Liver (tissue), 9 donors: ENCODE measurements around the gene TOMM5. TPM values are rescaled to one million over a fixed set of nuclear protein-coding genes. Genes with fewer than 3 reads are reported as not detected.

Source experiments
- DNase-seq: peaks from one replicate; pipeline ENCODE4 v3.0.0-alpha.2; 2017; ENCODE audit warnings: low spot score
- H3K27ac ChIP-seq, 2 donors: one replicate each; pipeline ENCODE4 v1.7.0; 2013; ENCODE audit warnings: inconsistent platforms in 2 of 2, low read length in 2 of 2, control low read depth in 1 of 2, low read depth in 1 of 2, mild to moderate bottlenecking in 1 of 2
- H3K27me3 ChIP-seq, 4 donors: one replicate each; pipeline versions ENCODE4 v1.6.1 to v1.7.0; 2013; ENCODE audit warnings: low read length in 3 of 4, inconsistent platforms in 1 of 4, mild to moderate bottlenecking in 1 of 4, moderate library complexity in 1 of 4; ENCODE audit not compliant: control insufficient read depth in 4 of 4, insufficient read depth in 4 of 4
- H3K36me3 ChIP-seq, 4 donors: one replicate each; pipeline versions ENCODE4 v1.6.1 to v1.7.0; 2013; ENCODE audit warnings: low read length in 3 of 4, mild to moderate bottlenecking in 3 of 4, low read depth in 1 of 4, moderate library complexity in 1 of 4; ENCODE audit not compliant: control insufficient read depth in 4 of 4, insufficient read depth in 3 of 4
- H3K4me1 ChIP-seq, 4 donors: one replicate each; pipeline versions ENCODE4 v1.6.1 to v1.7.0; 2013; ENCODE audit warnings: low read length in 3 of 4, mild to moderate bottlenecking in 3 of 4, moderate library complexity in 1 of 4; ENCODE audit not compliant: control insufficient read depth in 4 of 4, insufficient read depth in 4 of 4
- H3K4me3 ChIP-seq, 3 donors: one replicate each; pipeline versions ENCODE4 v1.6.1 to v1.7.0; 2013; ENCODE audit warnings: low read length in 3 of 3, control low read depth in 1 of 3, low read depth in 1 of 3, mild to moderate bottlenecking in 1 of 3
- H3K9ac ChIP-seq, 2 donors: one replicate each; pipeline ENCODE4 v1.7.0; 2013; ENCODE audit warnings: low read length in 2 of 2, mild to moderate bottlenecking in 2 of 2, moderate library complexity in 2 of 2, control low read depth in 1 of 2, low read depth in 1 of 2
- H3K9me3 ChIP-seq, 4 donors: one replicate each; pipeline versions ENCODE4 v1.6.1 to v1.7.0; 2013; ENCODE audit warnings: low read length in 3 of 4; ENCODE audit not compliant: control insufficient read depth in 4 of 4
- ATF3 ChIP-seq: IDR thresholded peaks from 2 replicates; pipeline ENCODE4 v1.6.1; 2016; ENCODE audit warnings: antibody characterized with exemption
- CTCF ChIP-seq: fragments of 150-350 bp; IDR thresholded peaks from 2 replicates; pipeline ENCODE4 v1.5.1; 2017; ENCODE audit warnings: improper control_type of control experiment, low read depth, low read length; ENCODE audit not compliant: missing input control
- EGR1 ChIP-seq, 2 donors: IDR thresholded peaks; 2 replicates each; pipeline ENCODE4 v1.6.1; 2016 to 2018; ENCODE audit warnings: antibody characterized with exemption in 2 of 2, low read depth in 2 of 2
- FOXA1 ChIP-seq: IDR thresholded peaks from 2 replicates; pipeline ENCODE4 v1.6.1; 2016; ENCODE audit warnings: antibody characterized with exemption
- FOXA2 ChIP-seq: IDR thresholded peaks from 2 replicates; pipeline ENCODE4 v1.6.1; 2016; ENCODE audit warnings: antibody characterized with exemption
- GABPA ChIP-seq, 2 donors: IDR thresholded peaks in 1 of 2; conservative IDR thresholded peaks in 1 of 2; 2 replicates each; pipeline ENCODE4 v1.6.1; 2016; ENCODE audit warnings: antibody characterized with exemption in 2 of 2, mild to moderate bottlenecking in 1 of 2, moderate library complexity in 1 of 2
- HNF4A ChIP-seq, 2 donors: conservative IDR thresholded peaks; 2 replicates each; pipeline ENCODE4 v1.6.1; 2016; ENCODE audit warnings: antibody characterized with exemption in 2 of 2, mild to moderate bottlenecking in 2 of 2
- HNF4G ChIP-seq: IDR thresholded peaks from 2 replicates; pipeline ENCODE4 v1.6.1; 2016; ENCODE audit warnings: antibody characterized with exemption
- JUND ChIP-seq, 2 donors: IDR thresholded peaks; 2 replicates each; pipeline ENCODE4 v1.6.1; 2016; ENCODE audit warnings: antibody characterized with exemption in 2 of 2
- MAX ChIP-seq: IDR thresholded peaks from 2 replicates; pipeline ENCODE4 v1.6.1; 2016; ENCODE audit warnings: antibody characterized with exemption
- RAD21 ChIP-seq, 2 donors: IDR thresholded peaks; 2 replicates each; pipeline ENCODE4 v1.6.1; 2016; ENCODE audit warnings: antibody characterized with exemption in 2 of 2, mild to moderate bottlenecking in 2 of 2
- REST ChIP-seq: IDR thresholded peaks from 2 replicates; pipeline ENCODE4 v1.6.1; 2016; ENCODE audit warnings: antibody characterized with exemption, mild to moderate bottlenecking
- RXRA ChIP-seq, 2 donors: IDR thresholded peaks; 2 replicates each; pipeline ENCODE4 v1.6.1; 2017 to 2018; ENCODE audit warnings: antibody characterized with exemption in 2 of 2, mild to moderate bottlenecking in 1 of 2
- SP1 ChIP-seq: IDR thresholded peaks from 2 replicates; pipeline ENCODE4 v1.6.1; 2018; ENCODE audit warnings: antibody characterized with exemption, mild to moderate bottlenecking
- TAF1 ChIP-seq: conservative IDR thresholded peaks from 2 replicates; pipeline ENCODE4 v1.6.1; 2016; ENCODE audit warnings: antibody characterized with exemption, mild to moderate bottlenecking
- ZBTB33 ChIP-seq: IDR thresholded peaks from 2 replicates; pipeline ENCODE4 v1.6.1; 2016; ENCODE audit warnings: antibody characterized with exemption
- WGBS: extraction: QIAGEN DNeasy Blood & Tissue Kit; methylation state at CpG from one replicate; pipeline ENCODE4 v1.1.7; 2013; 5-methylcytosine and 5-hydroxymethylcytosine counted together
- polyA plus RNA-seq, 2 donors: library from polyadenylated mRNA; stranded (reverse) in 1 of 2; unstranded in 1 of 2; fragments of 200-250 nt in 1 of 2; fragments of >200 nt in 1 of 2; fragmentation: Nextera tagmentation in 1 of 2; extraction: Ambion mirVana in 1 of 2; gene quantifications; one replicate each; pipeline versions ENCODE4 v1.2.1 to v1.2.3, GENCODE V29; 2013 to 2015
- total RNA-seq, 2 donors: library from RNA; depleted of rRNA; stranded (reverse); fragments of >200 nt; gene quantifications; one replicate each; pipeline ENCODE4 v1.2.3, GENCODE V29; 2014
- donor health status: healthy.
- donor health status: healthy.
- donor health status: healthy.
- donor health status: healthy.
- donor health status: healthy.

The TOMM5 gene
- total and polyA plus RNA-seq, 4 donors: 43.0 to 107 (median 71.9) TPM

GRCh38 chr9:37608250-37608649 lies 15.9 kb upstream of the TOMM5 start:
- Histone ChIP-seq H3K36me3 (no peaks in the 10 kb centered on the region), H3K27me3 (no peaks in the 10 kb centered on the region), H3K27ac (no peak overlapping the region), H3K9me3 (no peaks in the 10 kb centered on the region), H3K4me1 (peaks cover 0 to 3% (median 2%) of the 10 kb centered on the region in 4 donors), H3K9ac (no peak overlapping the region), H3K4me3 (no peak overlapping the region)
- TF ChIP-seq HNF4A (conservative IDR thresholded peaks at IDR 0.05) (no peak), HNF4G (no peak), REST (no peak), ZBTB33 (no peak), TAF1 (no peak), GABPA (IDR thresholded peaks at IDR 0.05 in 1 of 2, conservative IDR thresholded peaks at IDR 0.05 in 1 of 2) (no peak), FOXA2 (no peak), RXRA (IDR thresholded peaks at IDR 0.05) (no peak), CTCF (no peak), FOXA1 (no peak)
- DNase-seq: no peak

- H3K9me3 ChIP-seq: no peaks in the 10 kb centered on the region
- TF ChIP-seq JUND (IDR thresholded peaks at IDR 0.05): no peak
- no peak for TF ChIP-seq ATF3
- no peak for TF ChIP-seq ZBTB33
- no peak for TF ChIP-seq SP1
- TF ChIP-seq FOXA2: no peak
- TF ChIP-seq EGR1 (IDR thresholded peaks at IDR 0.05; ENCODE audit: low read depth in 2 of 2): no peak
- TF ChIP-seq MAX: no peak
- no peak for TF ChIP-seq HNF4G
- TF ChIP-seq CTCF: no peak
- no peak for TF ChIP-seq RAD21 (IDR thresholded peaks at IDR 0.05)
- WGBS: 81% methylated on average over 1 of the region's 1 CpG
- no peaks in the 10 kb centered on the region for H3K36me3 ChIP-seq
- H3K4me1 ChIP-seq: peaks cover 0 to 11% (median 9%) of the 10 kb centered on the region in 4 donors
- H3K27me3 ChIP-seq: no peaks in the 10 kb centered on the region
- H3K9ac ChIP-seq: no peak overlapping the region
- H3K27ac ChIP-seq: no peak overlapping the region
- no peak for DNase-seq
- H3K4me3 ChIP-seq: no peak overlapping the region
Observed at GRCh38 chr9:37604296-37604695, 11.9 kb upstream of the TOMM5 start.
